Measurements from ENCODE around the gene CDC42EP2.

The CDC42EP2 gene

GRCh38 chr11:65310215-65310614 lies 4.5 kb upstream of the CDC42EP2 start:
- H3K4me1 ChIP-seq (ENCODE audit: control insufficient read depth in 1 of 2, insufficient read depth in 1 of 2, low read depth in 1 of 2, low read length in 1 of 2): peaks cover 15 to 23% of the 10 kb centered on the region in 2 experiments
- H3K27me3 ChIP-seq: peaks cover 29% of the 10 kb centered on the region
- TF ChIP-seq, protein P1, sequence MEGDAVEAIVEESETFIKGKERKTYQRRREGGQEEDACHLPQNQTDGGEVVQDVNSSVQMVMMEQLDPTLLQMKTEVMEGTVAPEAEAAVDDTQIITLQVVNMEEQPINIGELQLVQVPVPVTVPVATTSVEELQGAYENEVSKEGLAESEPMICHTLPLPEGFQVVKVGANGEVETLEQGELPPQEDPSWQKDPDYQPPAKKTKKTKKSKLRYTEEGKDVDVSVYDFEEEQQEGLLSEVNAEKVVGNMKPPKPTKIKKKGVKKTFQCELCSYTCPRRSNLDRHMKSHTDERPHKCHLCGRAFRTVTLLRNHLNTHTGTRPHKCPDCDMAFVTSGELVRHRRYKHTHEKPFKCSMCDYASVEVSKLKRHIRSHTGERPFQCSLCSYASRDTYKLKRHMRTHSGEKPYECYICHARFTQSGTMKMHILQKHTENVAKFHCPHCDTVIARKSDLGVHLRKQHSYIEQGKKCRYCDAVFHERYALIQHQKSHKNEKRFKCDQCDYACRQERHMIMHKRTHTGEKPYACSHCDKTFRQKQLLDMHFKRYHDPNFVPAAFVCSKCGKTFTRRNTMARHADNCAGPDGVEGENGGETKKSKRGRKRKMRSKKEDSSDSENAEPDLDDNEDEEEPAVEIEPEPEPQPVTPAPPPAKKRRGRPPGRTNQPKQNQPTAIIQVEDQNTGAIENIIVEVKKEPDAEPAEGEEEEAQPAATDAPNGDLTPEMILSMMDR (IDR thresholded peaks at IDR 0.05): no peak
- H3K36me3 ChIP-seq: no peaks in the 10 kb centered on the region
- no peak overlapping the region for H3K27ac ChIP-seq
- H3K4me3 ChIP-seq (ENCODE audit: low read depth in 1 of 2, low read length in 1 of 2): no peak overlapping the region
- no peaks in the 10 kb centered on the region for H3K9me3 ChIP-seq

DNA sequence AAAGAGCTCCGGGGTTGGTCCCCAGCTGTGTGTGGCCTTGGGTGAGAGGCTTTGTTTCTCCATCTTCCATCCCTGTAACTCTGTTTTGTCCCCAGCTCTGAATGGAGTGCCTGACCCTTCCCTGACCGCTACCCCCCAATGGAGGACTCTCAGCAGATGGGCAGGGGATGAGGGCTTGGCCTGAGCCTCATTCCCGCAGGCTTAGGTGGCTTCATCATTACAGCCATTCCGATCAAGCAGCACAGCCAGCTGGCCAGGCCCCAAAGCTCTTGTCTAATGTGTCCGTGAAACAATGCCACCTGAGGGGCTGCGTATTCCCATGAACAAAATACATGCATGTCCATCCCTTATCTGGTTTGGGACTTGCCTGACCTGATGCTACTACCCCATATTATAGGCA lies 3.9 kb upstream of the CDC42EP2 start:
- no peak overlapping the region for H3K27ac ChIP-seq
- TF ChIP-seq, protein P1 (IDR thresholded peaks at IDR 0.05): no peak
- peaks cover 17 to 24% of the 10 kb centered on the region in 2 experiments for H3K4me1 ChIP-seq (ENCODE audit: control insufficient read depth in 1 of 2, insufficient read depth in 1 of 2, low read depth in 1 of 2, low read length in 1 of 2)
- H3K9me3 ChIP-seq: no peaks in the 10 kb centered on the region
- H3K36me3 ChIP-seq: no peaks in the 10 kb centered on the region
- no peak overlapping the region for H3K4me3 ChIP-seq (ENCODE audit: low read depth in 1 of 2, low read length in 1 of 2)
- H3K27me3 ChIP-seq: peaks cover 29% of the 10 kb centered on the region

DNA sequence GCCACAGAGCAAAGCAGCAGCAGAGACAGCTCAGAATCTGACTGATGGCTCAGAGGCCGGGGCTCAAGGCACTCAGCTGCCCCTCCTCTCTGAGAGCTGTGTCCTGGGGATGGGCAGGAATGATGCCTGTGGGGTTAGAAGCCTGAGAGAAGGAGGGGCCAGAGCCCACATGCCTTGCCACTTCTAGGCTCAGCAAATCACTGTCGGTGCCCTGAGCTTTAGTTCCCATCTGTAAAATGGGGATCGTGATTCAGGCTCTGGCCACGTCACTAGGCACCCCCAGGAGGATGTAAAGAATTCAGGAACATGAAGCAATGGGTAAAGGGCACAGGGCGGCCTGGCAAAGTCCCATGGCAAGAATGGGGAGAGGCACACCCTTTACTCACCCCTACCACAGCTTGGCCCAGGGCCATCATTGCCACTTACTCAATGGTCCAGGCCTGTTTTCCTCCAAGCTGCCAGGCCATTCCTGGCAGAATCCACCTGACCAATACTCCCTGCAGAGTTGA lies 3.4 kb upstream of the CDC42EP2 start:
- Histone ChIP-seq H3K4me3 (ENCODE audit: low read depth in 1 of 2, low read length in 1 of 2) (no peak overlapping the region), H3K36me3 (no peaks in the 10 kb centered on the region), H3K4me1 (ENCODE audit: control insufficient read depth in 1 of 2, insufficient read depth in 1 of 2, low read depth in 1 of 2, low read length in 1 of 2) (peaks cover 22 to 29% of the 10 kb centered on the region in 2 experiments), H3K9me3 (no peaks in the 10 kb centered on the region), H3K27me3 (peaks cover 29% of the 10 kb centered on the region), H3K27ac (no peak overlapping the region)
- TF ChIP-seq, protein P1 (IDR thresholded peaks at IDR 0.05): no peak

- Histone ChIP-seq H3K27ac (peak overlapping the region; percentile 81), H3K36me3 (peaks cover under 1% of the 10 kb centered on the region), H3K4me1 (ENCODE audit: control insufficient read depth in 1 of 2, insufficient read depth in 1 of 2, low read depth in 1 of 2, low read length in 1 of 2) (peaks cover 32 to 34% of the 10 kb centered on the region in 2 experiments), H3K27me3 (peaks cover 38% of the 10 kb centered on the region), H3K9me3 (no peaks in the 10 kb centered on the region), H3K4me3 (ENCODE audit: low read depth in 1 of 2, low read length in 1 of 2) (peak overlapping the region; percentile 75 to 96)
- TF ChIP-seq, protein P1 (IDR thresholded peaks at IDR 0.05): peak; percentile 83
These were observed 669 bp downstream of the CDC42EP2 start for GRCh38 chr11:65315204-65315865.

DNA sequence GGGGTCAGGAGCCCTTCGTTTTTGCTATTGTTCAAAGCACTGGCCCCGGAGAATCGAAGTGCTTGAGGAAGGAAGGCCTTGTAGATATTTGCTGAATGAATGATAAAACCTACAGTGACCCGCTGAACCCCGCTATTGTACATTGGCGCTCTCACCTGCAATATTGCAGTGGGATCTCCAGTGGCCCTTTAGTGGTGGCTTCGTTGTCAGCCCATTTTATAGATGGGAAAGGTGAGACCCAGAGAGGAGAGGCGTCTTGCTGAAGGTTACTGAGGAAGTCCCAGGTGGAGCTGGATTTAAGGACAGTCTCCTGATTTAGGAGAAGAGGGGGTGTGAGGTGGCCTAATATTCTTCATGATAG lies 1.2 kb downstream of the CDC42EP2 start:
- TF ChIP-seq, protein P1 (IDR thresholded peaks at IDR 0.05): no peak
- Histone ChIP-seq H3K4me3 (ENCODE audit: low read depth in 1 of 2, low read length in 1 of 2) (peak overlapping the region; percentile 75 to 96), H3K36me3 (peaks cover 6% of the 10 kb centered on the region), H3K27me3 (peaks cover 38% of the 10 kb centered on the region), H3K9me3 (no peaks in the 10 kb centered on the region), H3K4me1 (ENCODE audit: control insufficient read depth in 1 of 2, insufficient read depth in 1 of 2, low read depth in 1 of 2, low read length in 1 of 2) (peaks cover 32 to 34% of the 10 kb centered on the region in 2 experiments), H3K27ac (peak overlapping the region; percentile 81)

Data from neutrophil (primary cell).